ENCODE results near the gene KLF9.

- TF ChIP-seq, protein P1, sequence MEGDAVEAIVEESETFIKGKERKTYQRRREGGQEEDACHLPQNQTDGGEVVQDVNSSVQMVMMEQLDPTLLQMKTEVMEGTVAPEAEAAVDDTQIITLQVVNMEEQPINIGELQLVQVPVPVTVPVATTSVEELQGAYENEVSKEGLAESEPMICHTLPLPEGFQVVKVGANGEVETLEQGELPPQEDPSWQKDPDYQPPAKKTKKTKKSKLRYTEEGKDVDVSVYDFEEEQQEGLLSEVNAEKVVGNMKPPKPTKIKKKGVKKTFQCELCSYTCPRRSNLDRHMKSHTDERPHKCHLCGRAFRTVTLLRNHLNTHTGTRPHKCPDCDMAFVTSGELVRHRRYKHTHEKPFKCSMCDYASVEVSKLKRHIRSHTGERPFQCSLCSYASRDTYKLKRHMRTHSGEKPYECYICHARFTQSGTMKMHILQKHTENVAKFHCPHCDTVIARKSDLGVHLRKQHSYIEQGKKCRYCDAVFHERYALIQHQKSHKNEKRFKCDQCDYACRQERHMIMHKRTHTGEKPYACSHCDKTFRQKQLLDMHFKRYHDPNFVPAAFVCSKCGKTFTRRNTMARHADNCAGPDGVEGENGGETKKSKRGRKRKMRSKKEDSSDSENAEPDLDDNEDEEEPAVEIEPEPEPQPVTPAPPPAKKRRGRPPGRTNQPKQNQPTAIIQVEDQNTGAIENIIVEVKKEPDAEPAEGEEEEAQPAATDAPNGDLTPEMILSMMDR (conservative IDR thresholded peaks at IDR 0.05; ENCODE audit: low read length) = no peak
- TF ChIP-seq EZH2phosphoT487 (IDR thresholded peaks at IDR 0.05; ENCODE audit: borderline replicate concordance, low read depth, low read length) = no peak
Measured at GRCh38 chr9:70428781-70429180, 14.3 kb upstream of the KLF9 start.

All from OCI-LY7 (cell line).